Measurements from ENCODE around the gene TRABD2B. TPM values are rescaled to one million over a fixed set of nuclear protein-coding genes. Genes with fewer than 3 reads are reported as not detected.

TRABD2B gene
- total and polyA plus RNA-seq, 2 experiments from 2014 or later: 1.6 to 2.0 TPM

- no peaks in the 10 kb centered on the region for H3K9me3 Mint-ChIP-seq
- TF ChIP-seq NANOG (IDR thresholded peaks at IDR 0.05; ENCODE audit: borderline replicate concordance) (no peak), REST (IDR thresholded peaks at IDR 0.05; ENCODE audit: unreplicated experiment) (no peak), ZNF114 (CRISPR knock-in tag; IDR thresholded peaks at IDR 0.05) (no peak), ZNF331 (CRISPR knock-in tag; IDR thresholded peaks at IDR 0.05; ENCODE audit: low read depth) (no peak), CREB1 (CRISPR knock-in tag; IDR thresholded peaks at IDR 0.05; ENCODE audit: low read depth) (no peak), STAT1 (IDR thresholded peaks at IDR 0.05; ENCODE audit: unreplicated experiment) (no peak), EZH2 (IDR thresholded peaks at IDR 0.05; ENCODE audit: low read depth, unreplicated experiment) (no peak), JUNB (IDR thresholded peaks at IDR 0.05; ENCODE audit: unreplicated experiment) (no peak), POLR2AphosphoS5 (IDR thresholded peaks at IDR 0.05; ENCODE audit: low read depth) (no peak), EZH2phosphoT487 (IDR thresholded peaks at IDR 0.05; ENCODE audit: unreplicated experiment) (no peak)
- TF ChIP-seq, protein P1, sequence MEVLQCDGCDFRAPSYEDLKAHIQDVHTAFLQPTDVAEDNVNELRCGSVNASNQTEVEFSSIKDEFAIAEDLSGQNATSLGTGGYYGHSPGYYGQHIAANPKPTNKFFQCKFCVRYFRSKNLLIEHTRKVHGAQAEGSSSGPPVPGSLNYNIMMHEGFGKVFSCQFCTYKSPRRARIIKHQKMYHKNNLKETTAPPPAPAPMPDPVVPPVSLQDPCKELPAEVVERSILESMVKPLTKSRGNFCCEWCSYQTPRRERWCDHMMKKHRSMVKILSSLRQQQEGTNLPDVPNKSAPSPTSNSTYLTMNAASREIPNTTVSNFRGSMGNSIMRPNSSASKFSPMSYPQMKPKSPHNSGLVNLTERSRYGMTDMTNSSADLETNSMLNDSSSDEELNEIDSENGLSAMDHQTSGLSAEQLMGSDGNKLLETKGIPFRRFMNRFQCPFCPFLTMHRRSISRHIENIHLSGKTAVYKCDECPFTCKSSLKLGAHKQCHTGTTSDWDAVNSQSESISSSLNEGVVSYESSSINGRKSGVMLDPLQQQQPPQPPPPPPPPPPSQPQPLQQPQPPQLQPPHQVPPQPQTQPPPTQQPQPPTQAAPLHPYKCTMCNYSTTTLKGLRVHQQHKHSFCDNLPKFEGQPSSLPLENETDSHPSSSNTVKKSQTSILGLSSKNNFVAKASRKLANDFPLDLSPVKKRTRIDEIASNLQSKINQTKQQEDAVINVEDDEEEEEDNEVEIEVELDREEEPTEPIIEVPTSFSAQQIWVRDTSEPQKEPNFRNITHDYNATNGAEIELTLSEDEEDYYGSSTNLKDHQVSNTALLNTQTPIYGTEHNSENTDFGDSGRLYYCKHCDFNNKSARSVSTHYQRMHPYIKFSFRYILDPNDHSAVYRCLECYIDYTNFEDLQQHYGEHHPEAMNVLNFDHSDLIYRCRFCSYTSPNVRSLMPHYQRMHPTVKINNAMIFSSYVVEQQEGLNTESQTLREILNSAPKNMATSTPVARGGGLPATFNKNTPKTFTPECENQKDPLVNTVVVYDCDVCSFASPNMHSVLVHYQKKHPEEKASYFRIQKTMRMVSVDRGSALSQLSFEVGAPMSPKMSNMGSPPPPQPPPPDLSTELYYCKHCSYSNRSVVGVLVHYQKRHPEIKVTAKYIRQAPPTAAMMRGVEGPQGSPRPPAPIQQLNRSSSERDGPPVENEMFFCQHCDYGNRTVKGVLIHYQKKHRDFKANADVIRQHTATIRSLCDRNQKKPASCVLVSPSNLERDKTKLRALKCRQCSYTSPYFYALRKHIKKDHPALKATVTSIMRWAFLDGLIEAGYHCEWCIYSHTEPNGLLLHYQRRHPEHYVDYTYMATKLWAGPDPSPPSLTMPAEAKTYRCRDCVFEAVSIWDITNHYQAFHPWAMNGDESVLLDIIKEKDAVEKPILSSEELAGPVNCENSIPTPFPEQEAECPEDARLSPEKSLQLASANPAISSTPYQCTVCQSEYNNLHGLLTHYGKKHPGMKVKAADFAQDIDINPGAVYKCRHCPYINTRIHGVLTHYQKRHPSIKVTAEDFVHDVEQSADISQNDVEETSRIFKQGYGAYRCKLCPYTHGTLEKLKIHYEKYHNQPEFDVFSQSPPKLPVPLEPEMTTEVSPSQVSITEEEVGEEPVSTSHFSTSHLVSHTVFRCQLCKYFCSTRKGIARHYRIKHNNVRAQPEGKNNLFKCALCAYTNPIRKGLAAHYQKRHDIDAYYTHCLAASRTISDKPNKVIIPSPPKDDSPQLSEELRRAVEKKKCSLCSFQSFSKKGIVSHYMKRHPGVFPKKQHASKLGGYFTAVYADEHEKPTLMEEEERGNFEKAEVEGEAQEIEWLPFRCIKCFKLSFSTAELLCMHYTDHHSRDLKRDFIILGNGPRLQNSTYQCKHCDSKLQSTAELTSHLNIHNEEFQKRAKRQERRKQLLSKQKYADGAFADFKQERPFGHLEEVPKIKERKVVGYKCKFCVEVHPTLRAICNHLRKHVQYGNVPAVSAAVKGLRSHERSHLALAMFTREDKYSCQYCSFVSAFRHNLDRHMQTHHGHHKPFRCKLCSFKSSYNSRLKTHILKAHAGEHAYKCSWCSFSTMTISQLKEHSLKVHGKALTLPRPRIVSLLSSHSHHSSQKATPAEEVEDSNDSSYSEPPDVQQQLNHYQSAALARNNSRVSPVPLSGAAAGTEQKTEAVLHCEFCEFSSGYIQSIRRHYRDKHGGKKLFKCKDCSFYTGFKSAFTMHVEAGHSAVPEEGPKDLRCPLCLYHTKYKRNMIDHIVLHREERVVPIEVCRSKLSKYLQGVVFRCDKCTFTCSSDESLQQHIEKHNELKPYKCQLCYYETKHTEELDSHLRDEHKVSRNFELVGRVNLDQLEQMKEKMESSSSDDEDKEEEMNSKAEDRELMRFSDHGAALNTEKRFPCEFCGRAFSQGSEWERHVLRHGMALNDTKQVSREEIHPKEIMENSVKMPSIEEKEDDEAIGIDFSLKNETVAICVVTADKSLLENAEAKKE (CRISPR knock-in tag; IDR thresholded peaks at IDR 0.05): no peak
- TF ChIP-seq, protein P2, sequence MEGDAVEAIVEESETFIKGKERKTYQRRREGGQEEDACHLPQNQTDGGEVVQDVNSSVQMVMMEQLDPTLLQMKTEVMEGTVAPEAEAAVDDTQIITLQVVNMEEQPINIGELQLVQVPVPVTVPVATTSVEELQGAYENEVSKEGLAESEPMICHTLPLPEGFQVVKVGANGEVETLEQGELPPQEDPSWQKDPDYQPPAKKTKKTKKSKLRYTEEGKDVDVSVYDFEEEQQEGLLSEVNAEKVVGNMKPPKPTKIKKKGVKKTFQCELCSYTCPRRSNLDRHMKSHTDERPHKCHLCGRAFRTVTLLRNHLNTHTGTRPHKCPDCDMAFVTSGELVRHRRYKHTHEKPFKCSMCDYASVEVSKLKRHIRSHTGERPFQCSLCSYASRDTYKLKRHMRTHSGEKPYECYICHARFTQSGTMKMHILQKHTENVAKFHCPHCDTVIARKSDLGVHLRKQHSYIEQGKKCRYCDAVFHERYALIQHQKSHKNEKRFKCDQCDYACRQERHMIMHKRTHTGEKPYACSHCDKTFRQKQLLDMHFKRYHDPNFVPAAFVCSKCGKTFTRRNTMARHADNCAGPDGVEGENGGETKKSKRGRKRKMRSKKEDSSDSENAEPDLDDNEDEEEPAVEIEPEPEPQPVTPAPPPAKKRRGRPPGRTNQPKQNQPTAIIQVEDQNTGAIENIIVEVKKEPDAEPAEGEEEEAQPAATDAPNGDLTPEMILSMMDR (conservative IDR thresholded peaks at IDR 0.05; ENCODE audit: low read depth in 2 of 2): no peak
- TF ChIP-seq, protein P3, sequence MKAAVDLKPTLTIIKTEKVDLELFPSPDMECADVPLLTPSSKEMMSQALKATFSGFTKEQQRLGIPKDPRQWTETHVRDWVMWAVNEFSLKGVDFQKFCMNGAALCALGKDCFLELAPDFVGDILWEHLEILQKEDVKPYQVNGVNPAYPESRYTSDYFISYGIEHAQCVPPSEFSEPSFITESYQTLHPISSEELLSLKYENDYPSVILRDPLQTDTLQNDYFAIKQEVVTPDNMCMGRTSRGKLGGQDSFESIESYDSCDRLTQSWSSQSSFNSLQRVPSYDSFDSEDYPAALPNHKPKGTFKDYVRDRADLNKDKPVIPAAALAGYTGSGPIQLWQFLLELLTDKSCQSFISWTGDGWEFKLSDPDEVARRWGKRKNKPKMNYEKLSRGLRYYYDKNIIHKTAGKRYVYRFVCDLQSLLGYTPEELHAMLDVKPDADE (IDR thresholded peaks at IDR 0.05): no peak
- no peaks in the 10 kb centered on the region for H3K79me2 ChIP-seq (replicated peaks; ENCODE audit: insufficient read depth)
- H3K27me3 ChIP-seq (ENCODE audit: insufficient read depth): no peaks in the 10 kb centered on the region
- no peaks in the 10 kb centered on the region for H3K36me3 ChIP-seq (ENCODE audit: insufficient read depth)
- H4K20me1 ChIP-seq (replicated peaks; ENCODE audit: insufficient read depth): no peaks in the 10 kb centered on the region
- H3K4me3 ChIP-seq: no peak overlapping the region
- no peaks in the 10 kb centered on the region for H3K36me3 Mint-ChIP-seq (ENCODE audit: low read depth)
- H3K27ac Mint-ChIP-seq: no peak overlapping the region
- H3F3A ChIP-seq (replicated peaks; ENCODE audit: low read depth): no peaks in the 10 kb centered on the region
- no peaks in the 10 kb centered on the region; the same call in 1 of the 2 replicates for H3K4me1 ChIP-seq (ENCODE audit: insufficient read depth)
- H2AFZ ChIP-seq: no peak overlapping the region
- H3K9me2 ChIP-seq (ENCODE audit: insufficient read depth): no peaks in the 10 kb centered on the region
- no peak for ATAC-seq
- no peak for DNase-seq (ENCODE audit: low spot score)
- no peak overlapping the region for H3K27ac ChIP-seq (ENCODE audit: low read depth)
- peaks cover 29% of the 10 kb centered on the region for H3K4me1 Mint-ChIP-seq
- peaks cover 5% of the 10 kb centered on the region for H3K27me3 Mint-ChIP-seq (ENCODE audit: insufficient read depth, low read depth, poor library complexity)
- no peak overlapping the region for H3K4me3 Mint-ChIP-seq
- H3K4me2 ChIP-seq: no peak overlapping the region
These were observed 219.9 kb downstream of the TRABD2B start for GRCh38 chr1:47777322-47777721.
